NB4 (cell line): ENCODE data around the gene ANKRD60.

Experiments
- MYC ChIP-seq: IDR thresholded peaks from 2 replicates; pipeline ENCODE4 v1.6.1; 2011; ENCODE audit warnings: low read depth, low read length
- POLR2A ChIP-seq: IDR thresholded peaks from 2 replicates; pipeline ENCODE4 v1.6.1; 2011; ENCODE audit warnings: mild to moderate bottlenecking; ENCODE audit not compliant: insufficient read length; ENCODE audit errors: extremely low read depth
- TF ChIP-seq, protein P1 (sequence below): IDR thresholded peaks from one replicate; pipeline ENCODE4 v1.5.1; 2012; ENCODE audit warnings: low read depth, low read length
- TF ChIP-seq, protein P2 (sequence below): IDR thresholded peaks from 2 replicates; pipeline ENCODE4 v1.6.1; 2011; ENCODE audit warnings: low read depth, low read length

DNA sequence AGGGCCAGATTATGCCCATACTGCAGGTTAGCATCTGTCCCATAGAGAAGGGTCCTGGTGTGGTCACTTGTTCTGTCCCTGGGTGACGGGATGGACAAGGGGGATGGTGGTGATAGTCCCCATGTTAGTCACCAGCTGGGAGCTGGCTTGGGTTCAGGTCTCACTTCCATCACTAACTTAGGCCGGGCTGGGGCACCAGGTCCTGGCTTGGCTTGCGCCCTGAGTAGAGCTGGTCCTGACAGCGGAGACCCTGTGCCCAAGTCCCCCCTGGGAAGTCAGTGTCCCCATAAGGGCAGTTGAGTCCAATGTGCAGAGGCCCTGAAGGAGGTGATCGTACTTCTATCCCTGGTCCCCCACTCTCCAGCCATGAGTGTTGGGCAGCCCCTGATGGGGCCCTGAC is 52.6 kb downstream of the ANKRD60 start:
- TF ChIP-seq, protein P1, sequence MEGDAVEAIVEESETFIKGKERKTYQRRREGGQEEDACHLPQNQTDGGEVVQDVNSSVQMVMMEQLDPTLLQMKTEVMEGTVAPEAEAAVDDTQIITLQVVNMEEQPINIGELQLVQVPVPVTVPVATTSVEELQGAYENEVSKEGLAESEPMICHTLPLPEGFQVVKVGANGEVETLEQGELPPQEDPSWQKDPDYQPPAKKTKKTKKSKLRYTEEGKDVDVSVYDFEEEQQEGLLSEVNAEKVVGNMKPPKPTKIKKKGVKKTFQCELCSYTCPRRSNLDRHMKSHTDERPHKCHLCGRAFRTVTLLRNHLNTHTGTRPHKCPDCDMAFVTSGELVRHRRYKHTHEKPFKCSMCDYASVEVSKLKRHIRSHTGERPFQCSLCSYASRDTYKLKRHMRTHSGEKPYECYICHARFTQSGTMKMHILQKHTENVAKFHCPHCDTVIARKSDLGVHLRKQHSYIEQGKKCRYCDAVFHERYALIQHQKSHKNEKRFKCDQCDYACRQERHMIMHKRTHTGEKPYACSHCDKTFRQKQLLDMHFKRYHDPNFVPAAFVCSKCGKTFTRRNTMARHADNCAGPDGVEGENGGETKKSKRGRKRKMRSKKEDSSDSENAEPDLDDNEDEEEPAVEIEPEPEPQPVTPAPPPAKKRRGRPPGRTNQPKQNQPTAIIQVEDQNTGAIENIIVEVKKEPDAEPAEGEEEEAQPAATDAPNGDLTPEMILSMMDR, result no peak
- TF ChIP-seq POLR2A (no peak), MYC (no peak)
- TF ChIP-seq, protein P2, sequence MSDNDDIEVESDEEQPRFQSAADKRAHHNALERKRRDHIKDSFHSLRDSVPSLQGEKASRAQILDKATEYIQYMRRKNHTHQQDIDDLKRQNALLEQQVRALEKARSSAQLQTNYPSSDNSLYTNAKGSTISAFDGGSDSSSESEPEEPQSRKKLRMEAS, result no peak
